Omental fat pad (tissue), 4 donors: ENCODE data around the gene RNF32. TPM values are rescaled to one million over a fixed set of nuclear protein-coding genes. Genes with fewer than 3 reads are reported as not detected.

Experiments used
- ATAC-seq: fragments of 150-250 bp; one replicate; pipeline ENCODE4 v1.9.1; 2016; ENCODE audit warnings: mild to moderate bottlenecking, moderate library complexity; ENCODE audit not compliant: low FRiP score
- DNase-seq: peaks from one replicate; pipeline ENCODE4 v3.0.0-alpha.2; 2019; ENCODE audit warnings: low spot score
- total RNA-seq, 4 donors: library from RNA; depleted of rRNA; stranded (reverse); fragments of >200 nt; gene quantifications; one replicate each; pipeline ENCODE4 v1.1.0, GENCODE V29; 2016
- TF ChIP-seq, protein P1 (sequence below), 3 donors: fragments of 450-650 bp; IDR thresholded peaks; one replicate each; pipeline ENCODE4 v1.5.1; 2016 to 2017; ENCODE audit warnings: antibody characterized with exemption in 3 of 3, mild to moderate bottlenecking in 3 of 3, moderate library complexity in 2 of 3

The RNF32 gene
- total RNA-seq, 4 donors from 2014 or later: 0.72 to 1.9 TPM; not detected in 2

DNA sequence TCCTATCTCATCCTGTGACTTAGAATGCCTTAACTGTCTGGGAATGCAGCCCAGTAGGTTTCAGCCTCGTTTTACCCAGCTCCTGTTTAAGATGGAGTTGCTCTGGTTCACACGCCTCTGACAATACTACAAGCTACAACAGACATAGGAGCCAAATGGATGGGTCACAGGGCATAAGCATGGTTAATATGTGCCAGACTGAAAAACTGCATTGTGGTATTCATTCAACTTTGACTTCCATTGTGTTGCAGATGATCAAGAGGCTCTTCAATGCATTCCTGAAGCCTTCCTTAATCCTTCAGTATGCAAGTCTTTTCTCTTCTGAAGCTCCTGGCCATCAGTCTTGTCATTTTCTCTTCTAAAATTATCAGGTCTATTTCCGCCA, 20.3 kb upstream of the RNF32 start:
- TF ChIP-seq, protein P1, sequence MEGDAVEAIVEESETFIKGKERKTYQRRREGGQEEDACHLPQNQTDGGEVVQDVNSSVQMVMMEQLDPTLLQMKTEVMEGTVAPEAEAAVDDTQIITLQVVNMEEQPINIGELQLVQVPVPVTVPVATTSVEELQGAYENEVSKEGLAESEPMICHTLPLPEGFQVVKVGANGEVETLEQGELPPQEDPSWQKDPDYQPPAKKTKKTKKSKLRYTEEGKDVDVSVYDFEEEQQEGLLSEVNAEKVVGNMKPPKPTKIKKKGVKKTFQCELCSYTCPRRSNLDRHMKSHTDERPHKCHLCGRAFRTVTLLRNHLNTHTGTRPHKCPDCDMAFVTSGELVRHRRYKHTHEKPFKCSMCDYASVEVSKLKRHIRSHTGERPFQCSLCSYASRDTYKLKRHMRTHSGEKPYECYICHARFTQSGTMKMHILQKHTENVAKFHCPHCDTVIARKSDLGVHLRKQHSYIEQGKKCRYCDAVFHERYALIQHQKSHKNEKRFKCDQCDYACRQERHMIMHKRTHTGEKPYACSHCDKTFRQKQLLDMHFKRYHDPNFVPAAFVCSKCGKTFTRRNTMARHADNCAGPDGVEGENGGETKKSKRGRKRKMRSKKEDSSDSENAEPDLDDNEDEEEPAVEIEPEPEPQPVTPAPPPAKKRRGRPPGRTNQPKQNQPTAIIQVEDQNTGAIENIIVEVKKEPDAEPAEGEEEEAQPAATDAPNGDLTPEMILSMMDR (IDR thresholded peaks at IDR 0.05): no peak
- DNase-seq (no peak), ATAC-seq (no peak)

DNA sequence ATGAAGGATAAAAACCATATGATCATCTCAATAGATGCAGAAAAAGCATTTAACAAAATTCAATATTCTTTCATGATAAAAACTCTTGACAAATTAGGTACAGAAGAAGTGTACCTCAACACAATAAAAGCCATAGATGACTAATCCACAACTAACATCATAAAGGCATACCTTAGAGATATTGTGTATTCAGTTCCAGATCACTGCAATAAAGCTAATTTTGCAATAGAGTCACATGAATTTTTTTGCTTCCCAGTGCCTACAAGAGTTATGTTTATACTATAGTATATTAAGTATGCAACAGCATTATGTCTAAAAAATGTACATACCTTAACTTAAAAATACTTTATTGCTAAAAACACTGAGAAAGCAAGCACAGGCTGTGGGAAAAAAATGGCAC, 18.9 kb upstream of the RNF32 start:
- no peak for ATAC-seq
- no peak for DNase-seq
- TF ChIP-seq, protein P1 (IDR thresholded peaks at IDR 0.05): no peak

DNA sequence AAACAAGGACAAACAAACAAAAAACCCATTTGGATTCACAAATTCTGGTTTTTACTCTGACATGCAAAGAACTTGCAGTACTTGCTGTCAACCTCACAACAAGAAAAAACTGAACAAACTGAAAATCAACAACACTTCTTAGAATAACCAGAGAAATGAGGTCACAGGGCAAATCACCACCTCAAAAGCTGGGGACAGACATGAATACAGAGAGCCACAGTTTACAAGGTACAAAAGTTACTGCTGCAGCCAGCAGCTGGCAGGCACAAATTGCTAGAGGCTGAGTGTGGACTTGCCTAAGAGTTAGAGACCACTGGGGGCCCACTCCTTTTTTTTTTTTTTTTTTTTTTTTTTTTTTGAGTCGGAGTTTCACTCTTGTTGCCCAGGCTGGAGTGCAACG, 15.0 kb upstream of the RNF32 start:
- no peak for ATAC-seq
- TF ChIP-seq, protein P1 (IDR thresholded peaks at IDR 0.05): no peak

DNA sequence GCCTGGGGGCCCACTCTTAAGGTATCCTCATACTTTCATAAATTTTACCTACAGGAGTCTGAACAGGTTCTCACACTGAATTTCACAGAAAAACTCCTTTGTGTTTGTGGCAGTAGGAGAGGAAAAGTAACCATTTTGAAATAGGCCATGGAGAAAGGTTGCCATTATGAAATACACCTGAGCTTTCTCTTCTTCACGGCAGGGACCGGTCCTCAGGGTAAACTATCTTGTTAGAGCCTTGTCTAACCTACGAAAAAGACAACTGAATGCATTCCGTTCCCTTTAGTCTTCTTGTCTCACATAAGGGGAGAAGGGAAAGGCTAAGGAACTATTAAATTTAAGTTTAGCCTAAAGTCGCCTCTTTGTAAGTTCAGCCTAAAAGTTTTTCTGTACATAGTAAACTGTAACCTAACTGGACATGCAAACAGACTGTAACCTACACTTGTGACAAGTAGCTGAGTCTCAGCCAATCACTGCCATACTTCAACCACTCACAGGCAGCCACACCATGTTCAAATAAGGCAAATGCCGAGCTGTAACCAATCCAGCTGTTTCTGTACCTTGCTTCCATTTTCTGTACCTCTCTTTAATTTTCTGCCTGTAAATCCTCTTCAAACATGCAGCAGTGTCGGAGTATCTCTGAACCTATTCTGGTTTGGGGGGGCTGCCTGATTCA, 14.2 kb upstream of the RNF32 start:
- TF ChIP-seq, protein P1 (IDR thresholded peaks at IDR 0.05): no peak
- ATAC-seq (no peak), DNase-seq (no peak)

More for the DNA sequence above, 15.0 kb upstream of the RNF32 start:
- no peak for DNase-seq

DNA sequence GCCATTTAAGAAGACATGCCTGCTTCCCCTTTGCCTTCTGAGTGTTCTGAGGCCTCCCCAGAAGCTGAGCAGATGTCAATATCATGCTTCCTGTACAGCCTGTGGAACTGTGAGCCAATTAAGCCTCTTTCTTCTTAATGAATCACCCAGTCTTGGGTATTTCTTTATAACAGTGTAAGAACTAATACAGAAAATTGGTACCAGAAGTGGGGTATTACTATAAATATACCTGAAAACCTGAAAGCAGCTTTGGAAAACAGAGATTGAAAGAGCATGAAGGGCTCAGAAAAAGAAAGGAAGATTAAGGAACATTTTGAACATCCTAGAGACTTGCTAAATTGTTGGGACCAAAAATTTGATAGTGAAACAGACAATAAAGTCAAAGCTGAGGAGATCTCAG, 12.0 kb upstream of the RNF32 start:
- ATAC-seq (no peak), DNase-seq (no peak)
- TF ChIP-seq, protein P1 (IDR thresholded peaks at IDR 0.05): no peak

DNA sequence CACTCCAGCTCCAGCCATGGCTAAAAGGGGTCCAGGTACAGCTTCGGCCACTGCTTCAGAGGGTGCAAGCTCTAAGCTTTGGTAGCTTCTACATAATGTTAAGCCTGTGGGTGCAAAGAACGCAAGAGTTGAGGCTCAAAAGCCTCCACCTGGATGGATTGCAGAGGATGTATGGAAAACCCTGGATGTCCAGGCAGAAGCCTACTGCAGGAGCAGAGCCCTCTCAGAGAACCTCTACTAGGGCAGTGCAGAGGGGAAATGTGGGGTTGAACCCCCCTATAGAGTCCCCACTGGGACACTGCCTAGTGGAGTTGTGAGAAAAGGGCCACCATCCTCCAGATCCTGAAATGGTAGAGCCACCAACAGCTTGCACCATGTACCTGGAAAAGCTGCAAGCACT, 10.7 kb upstream of the RNF32 start:
- no peak for ATAC-seq
- TF ChIP-seq, protein P1 (IDR thresholded peaks at IDR 0.05): no peak

DNA sequence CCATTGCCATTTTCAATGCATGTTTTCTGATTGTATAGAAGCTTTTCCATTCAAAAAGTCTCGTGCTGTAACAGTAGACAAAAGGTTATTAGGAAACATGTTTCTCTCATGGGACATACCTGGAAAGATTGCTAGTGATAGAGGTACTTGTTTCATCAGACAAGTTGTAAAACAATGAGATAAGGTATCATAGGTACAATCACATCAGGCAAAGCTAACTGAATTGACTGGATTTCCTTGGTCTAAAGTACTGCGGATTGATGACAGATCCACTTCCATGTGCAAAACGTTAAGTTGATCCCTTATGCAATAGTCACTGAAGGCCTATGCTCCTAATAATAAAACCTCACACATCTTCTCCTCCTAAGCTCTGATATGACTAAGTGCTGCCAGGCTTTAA, 6.5 kb upstream of the RNF32 start:
- no peak for DNase-seq
- TF ChIP-seq, protein P1 (IDR thresholded peaks at IDR 0.05): no peak

More for the DNA sequence above, 10.7 kb upstream of the RNF32 start:
- DNase-seq: no peak

More for the DNA sequence above, 6.5 kb upstream of the RNF32 start:
- ATAC-seq: no peak
